GM20431 (cell line): Measurements from ENCODE around the gene CCDC110.

ENCODE experiments used
- in situ Hi-C: fragments of 300-500 bp; cut with MseI, MboI; formaldehyde crosslinking; loops from one replicate; pipeline ENCODE4 v1.15.0; 2020; ENCODE audit warnings: low sequenced_read_pairs; ENCODE audit not compliant: unreplicated experiment

CCDC110 gene

GRCh38 chr4:185473247-185473646 lies 1.7 kb upstream of the CCDC110 start:
- in situ Hi-C loops = no loop called here

- in situ Hi-C loops = no loop called here
Measured at GRCh38 chr4:185472103-185472542, 590 bp upstream of the CCDC110 start.

GRCh38 chr4:185470501-185471195 lies 885 bp downstream of the CCDC110 start:
- in situ Hi-C loops = no loop called here

- in situ Hi-C loops = no loop called here
Measured at GRCh38 chr4:185469580-185470154, 1.9 kb downstream of the CCDC110 start.

GRCh38 chr4:185468999-185469398 lies 2.5 kb downstream of the CCDC110 start:
- in situ Hi-C loops = no loop called here

- in situ Hi-C loops = no loop called here
Measured at GRCh38 chr4:185467991-185468390, 3.5 kb downstream of the CCDC110 start.

GRCh38 chr4:185467101-185467500 lies 4.4 kb downstream of the CCDC110 start:
- in situ Hi-C loops = no loop called here

- in situ Hi-C loops = no loop called here
Measured at GRCh38 chr4:185465707-185466106, 5.8 kb downstream of the CCDC110 start.

GRCh38 chr4:185464887-185465286 lies 6.6 kb downstream of the CCDC110 start:
- in situ Hi-C loops = no loop called here

GRCh38 chr4:185464183-185464582 lies 7.3 kb downstream of the CCDC110 start:
- in situ Hi-C loops = no loop called here

- in situ Hi-C loops = no loop called here
Measured at GRCh38 chr4:185463541-185463940, 8.0 kb downstream of the CCDC110 start.

GRCh38 chr4:185461565-185461964 lies 10.0 kb downstream of the CCDC110 start:
- in situ Hi-C loops = no loop called here

- in situ Hi-C loops = no loop called here
Measured at GRCh38 chr4:185457136-185457535, 14.4 kb downstream of the CCDC110 start.

- in situ Hi-C loops = no loop called here
Measured at GRCh38 chr4:185456131-185456530, 15.4 kb downstream of the CCDC110 start.

- in situ Hi-C loops = no loop called here
Measured at GRCh38 chr4:185445209-185445608, 26.3 kb downstream of the CCDC110 start.

- in situ Hi-C loops = no loop called here
Measured at GRCh38 chr4:185441479-185441878, 30.1 kb downstream of the CCDC110 start.

- in situ Hi-C loops = no loop called here
Measured at GRCh38 chr4:185437809-185438208, 33.7 kb downstream of the CCDC110 start.

GRCh38 chr4:185435466-185435865 lies 36.1 kb downstream of the CCDC110 start:
- in situ Hi-C loops = no loop called here

- in situ Hi-C loops = no loop called here
Measured at GRCh38 chr4:185429660-185430059, 41.9 kb downstream of the CCDC110 start.

- in situ Hi-C loops = no loop called here
Measured at GRCh38 chr4:185426960-185427688, 44.4 kb downstream of the CCDC110 start.

GRCh38 chr4:185425647-185426352 lies 45.7 kb downstream of the CCDC110 start, which contains the start of gene UFSP2:
Gene UFSP2 (minus strand): TSS chr4:185425964. CDS start chr4:185425868, 96 bp downstream.
- in situ Hi-C loops = no loop called here
